ENCODE results near the gene ZXDB.
"Not testable (repeated sequence)": the region's sequence is repeated elsewhere in the genome, so short reads cannot be mapped to it uniquely, and the experiment has no call there.

Gene ZXDB

DNA sequence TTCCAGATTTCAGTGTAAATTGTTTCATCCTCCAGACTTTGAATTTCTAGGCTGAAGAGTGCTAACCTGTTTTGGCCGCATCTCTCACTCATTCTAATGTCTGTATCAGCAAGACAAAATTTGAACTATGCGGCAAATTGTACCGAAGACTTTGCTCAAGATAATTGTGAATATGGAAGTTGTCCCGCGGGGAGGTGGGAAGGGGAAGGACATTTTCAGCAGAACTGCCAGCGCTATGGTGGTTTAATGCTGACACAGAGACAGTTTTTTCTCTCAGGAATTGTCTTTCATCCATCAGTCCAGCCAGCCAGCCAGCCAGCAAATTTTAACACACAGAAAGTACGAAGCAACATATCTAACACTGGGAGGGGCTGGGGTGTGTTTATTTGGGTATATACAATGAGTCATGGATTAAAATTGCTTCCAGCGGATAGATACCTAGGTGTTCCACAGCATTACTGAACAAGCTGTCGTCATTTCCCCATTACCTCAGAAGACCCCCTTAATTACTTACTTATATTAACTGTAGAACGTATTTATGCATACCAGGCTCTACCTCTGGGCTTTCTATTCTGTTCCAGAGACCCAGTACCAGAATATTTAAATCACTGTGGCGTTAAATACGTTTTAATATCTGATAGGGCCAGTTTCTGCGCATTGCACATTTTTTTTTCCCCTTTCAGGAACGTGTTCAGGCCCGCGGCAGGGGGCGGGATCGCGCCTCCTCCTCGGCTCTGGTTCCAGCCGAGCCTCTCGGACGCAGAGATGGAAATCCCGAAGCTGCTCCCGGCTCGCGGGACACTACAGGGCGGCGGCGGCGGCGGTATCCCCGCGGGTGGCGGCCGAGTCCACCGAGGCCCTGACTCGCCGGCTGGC lies at the start of gene ZXDB:
TSS of gene ZXDB (plus strand) at position 728 of the 876 bp plus-strand sequence. CDS start at position 766, 38 bp downstream.
- DNase-seq: not testable (repeated sequence)

DNA sequence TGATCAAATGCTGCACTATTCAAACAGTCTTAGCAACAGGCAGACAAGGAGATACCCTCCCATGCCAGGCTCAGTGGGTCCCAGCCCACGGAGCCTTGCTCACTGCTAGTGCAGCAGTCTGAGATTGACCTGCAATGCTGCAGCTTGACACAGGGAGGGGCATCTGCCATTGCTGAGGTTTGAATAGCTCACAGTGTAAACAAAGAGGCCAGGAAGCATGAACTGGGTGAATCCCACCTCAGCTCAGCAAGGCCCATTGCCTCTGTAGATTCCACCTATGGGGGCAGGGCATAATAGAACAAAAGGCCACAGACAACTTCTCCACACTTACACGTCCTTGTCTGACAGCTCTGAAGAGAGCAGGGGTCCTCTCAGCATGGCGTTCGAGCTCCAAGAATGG lies 26.6 kb upstream of the ZXDB start:
- DNase-seq: no peak

DNA sequence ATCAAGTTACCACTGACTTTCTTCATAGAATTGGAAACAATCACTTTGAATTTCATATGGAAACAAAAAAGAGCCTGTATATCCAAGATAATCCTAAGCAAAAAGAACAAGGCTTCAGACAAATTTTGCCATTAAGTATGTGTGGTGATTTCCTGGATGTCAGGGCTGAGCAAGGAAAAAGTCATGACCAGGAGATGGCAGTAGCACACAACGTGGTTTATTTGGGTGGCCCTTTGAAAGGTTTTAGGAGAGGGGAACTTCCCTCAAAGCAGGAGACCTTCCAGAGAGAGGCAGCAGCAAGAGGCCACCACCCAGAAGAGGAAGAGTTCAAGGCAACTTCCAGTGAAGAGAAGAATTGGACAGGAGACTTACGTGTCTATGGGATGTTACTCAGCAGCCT lies 18.1 kb upstream of the ZXDB start:
- DNase-seq: no peak

- not testable (repeated sequence) for DNase-seq
Measured at GRCh38 chrX:57582948-57583347, 8.9 kb upstream of the ZXDB start.

DNA sequence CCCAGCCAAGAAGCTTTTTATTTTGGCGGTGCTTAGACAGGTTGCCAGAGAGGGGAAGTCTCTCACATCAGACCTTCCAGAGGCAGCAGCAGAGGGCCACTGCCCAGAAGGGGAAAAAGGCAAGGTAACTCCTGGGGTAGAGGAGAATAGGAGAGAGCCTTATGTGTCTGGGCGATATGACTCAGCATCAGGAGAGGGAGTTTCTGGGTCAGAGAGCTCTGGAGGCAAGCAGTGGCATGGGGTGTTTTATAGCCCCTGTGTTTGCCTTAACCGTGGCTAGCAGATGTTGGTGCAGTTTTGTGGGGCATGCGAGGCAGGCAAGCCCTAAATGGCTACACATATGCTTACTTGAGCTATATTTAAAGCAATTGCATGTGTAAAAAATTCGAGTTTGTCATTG lies 8.3 kb upstream of the ZXDB start:
- DNase-seq: no peak

GRCh38 chrX:57586360-57586759 lies 5.5 kb upstream of the ZXDB start:
- no peak for DNase-seq

DNA sequence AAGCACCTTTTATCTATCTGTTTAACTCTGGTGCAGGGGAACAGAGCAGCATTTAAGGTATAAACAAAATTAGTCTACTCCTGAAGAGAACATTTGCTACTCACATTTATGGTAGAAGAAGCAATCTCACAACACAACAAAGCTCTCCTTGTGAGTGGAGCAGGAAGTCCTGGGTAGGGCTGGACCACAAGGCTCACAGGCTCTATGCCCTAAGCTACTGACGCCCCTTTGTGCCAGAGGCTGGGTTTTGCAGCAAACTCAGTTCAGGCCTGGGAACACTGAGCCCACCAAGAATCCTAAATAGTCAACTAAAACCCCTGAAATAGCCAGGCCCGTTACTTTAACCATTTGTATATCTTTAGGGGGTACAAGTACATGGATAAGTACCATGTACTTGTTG lies 4.7 kb upstream of the ZXDB start:
- DNase-seq: no peak

DNA sequence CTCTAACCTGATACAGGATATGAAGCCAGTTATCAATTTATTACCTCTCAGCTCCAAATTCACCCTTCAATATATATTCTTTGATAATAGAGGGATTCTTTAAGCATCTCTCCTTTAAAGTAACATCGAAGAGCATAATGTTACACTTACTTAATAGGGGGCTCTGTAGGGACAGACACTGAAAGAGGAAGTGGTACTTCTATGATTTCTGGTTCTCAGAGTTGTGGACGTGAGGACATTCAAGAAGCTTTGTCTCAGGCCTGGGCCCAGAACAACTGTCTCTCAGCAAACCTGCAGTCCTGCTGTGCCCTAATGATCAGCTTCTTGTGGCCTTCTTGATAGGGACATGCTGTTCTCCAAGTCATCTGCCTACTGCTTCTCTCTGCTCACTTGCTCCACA lies 4.2 kb upstream of the ZXDB start:
- DNase-seq: no peak

GRCh38 chrX:57592160-57592893 lies 516 bp downstream of the ZXDB start:
- peak; percentile 30 for DNase-seq

DNA sequence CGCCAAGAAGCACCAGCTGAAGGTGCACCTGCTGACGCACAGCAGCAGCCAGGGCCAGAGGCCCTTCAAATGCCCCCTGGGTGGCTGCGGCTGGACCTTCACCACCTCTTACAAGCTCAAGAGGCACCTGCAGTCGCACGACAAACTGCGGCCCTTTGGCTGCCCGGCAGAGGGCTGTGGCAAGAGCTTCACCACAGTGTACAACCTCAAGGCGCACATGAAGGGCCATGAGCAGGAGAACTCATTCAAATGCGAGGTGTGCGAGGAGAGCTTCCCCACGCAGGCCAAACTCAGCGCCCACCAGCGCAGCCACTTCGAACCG lies 1.0 kb downstream of the ZXDB start:
- DNase-seq: peak; percentile 27

DNA sequence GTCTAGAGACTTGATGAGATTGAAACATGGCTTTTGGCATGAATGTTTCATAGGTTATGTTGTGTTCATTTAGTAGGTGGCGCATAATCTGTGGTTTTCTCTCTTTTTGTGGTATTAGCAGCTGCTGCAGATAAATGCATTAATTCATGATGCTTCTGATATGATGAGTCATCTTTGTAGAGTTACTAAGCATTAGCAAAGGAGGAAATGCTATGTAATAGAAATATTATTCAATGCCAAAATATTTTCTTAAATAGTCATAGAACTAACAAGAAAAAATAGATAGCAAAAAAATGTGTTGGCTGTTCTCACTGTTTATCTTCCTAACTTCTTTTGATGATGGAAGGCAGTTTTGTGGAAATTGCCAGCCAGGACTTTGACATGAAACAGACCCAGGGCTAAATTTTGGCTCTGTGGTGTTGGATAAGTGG lies 3.6 kb downstream of the ZXDB start:
- DNase-seq: no peak

DNA sequence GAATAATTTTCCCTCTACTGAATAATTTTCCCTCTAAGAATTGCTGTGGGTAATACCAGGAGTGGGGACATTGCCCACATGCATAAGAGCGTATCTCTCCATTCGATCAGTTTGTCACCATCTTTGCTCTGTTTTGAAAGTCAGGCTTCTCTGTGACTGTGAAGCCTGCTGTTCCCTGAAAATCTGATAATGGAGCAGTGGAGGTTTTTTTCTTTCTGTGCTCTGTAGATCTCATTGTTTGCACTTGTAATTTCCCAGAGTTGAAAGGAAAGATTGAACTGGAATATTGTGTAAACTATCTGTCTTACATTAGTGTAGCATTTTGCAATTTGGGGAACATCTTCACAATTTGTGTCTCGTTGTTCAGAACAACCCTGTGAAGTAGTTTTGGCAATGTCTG lies 4.3 kb downstream of the ZXDB start:
- no peak for DNase-seq

DNA sequence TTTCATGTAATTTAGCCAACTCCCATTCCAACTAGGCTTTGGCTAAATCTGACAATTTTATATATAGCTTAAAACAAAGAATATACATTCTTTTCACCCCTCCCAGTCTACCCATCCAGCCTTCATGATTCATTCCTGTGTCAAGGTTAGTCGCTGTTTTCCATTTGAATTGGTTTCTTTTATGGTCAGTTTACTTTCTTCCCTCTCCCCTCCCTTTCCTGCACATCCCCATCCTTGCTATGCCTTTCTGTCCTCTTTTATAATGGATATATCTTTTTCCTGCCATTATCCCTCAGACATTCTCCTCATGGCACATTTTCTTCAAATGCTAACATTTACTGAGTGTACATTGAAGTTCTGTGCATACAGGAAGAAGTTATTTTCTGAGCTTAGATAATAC lies 4.7 kb downstream of the ZXDB start:
- DNase-seq: no peak

- DNase-seq: no peak
Measured at GRCh38 chrX:57607295-57608187, 15.7 kb downstream of the ZXDB start.

- not testable (repeated sequence) for DNase-seq
Measured at GRCh38 chrX:57613351-57613750, 21.5 kb downstream of the ZXDB start.

DNA sequence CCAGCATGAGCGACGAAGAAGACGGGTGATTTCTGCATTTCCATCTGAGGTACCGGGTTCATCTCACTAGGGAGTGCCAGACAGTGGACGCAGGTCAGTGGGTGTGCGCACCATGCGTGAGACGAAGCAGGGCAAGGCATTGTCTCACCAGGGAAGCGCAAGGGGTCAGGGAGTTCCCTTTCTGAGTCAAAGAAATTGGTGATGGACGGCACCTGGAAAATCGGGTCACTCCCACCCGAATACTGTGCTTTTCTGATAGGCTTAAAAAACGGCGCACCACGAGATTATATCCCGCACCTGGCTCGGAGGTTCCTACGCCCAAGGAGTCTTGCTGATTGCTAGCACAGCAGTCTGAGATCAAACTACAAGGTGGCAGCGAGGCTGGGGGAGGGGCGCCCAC lies 37.6 kb downstream of the ZXDB start:
- not testable (repeated sequence) for DNase-seq

GRCh38 chrX:57640674-57641016 lies 48.8 kb downstream of the ZXDB start:
- DNase-seq: no peak

DNA sequence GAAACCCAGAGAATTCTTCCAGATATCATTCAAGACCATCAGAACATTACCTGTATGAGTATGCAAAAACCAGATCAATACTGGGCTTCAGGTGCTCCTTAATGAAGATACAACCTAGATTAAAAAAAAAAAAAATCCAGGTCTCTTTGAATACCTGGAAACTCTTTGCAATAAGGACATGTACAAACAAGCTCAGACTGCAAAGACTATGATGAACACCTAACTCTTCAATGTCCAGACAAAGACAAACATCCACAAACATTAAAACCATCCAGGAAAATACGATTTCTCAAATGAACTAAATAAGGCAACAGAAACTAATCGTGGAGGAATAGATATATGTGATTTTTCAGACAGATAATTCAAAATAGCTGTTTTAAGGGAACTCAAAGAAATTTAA lies 49.5 kb downstream of the ZXDB start:
- DNase-seq: no peak

GRCh38 chrX:57643698-57644097 lies 51.9 kb downstream of the ZXDB start:
- no peak for DNase-seq

DNA sequence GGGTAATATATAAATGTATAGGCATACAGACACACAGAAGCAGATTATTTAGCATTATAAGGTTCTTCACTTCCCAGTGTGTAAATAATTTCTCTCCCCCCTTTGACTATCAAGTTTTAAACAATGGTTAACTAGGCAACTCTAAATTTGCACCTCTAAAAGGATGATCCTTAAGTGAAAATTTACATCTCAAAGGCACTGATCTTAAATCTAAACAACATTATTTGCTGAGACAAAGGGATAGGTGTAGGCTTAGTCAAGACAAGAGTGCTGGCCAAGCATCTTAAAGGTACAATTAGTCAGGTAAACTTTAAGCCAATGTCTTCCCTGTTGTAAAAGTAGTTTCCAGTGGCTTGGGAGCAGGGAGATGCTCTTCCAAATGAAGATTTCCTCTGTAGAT lies 55.2 kb downstream of the ZXDB start:
- no peak for DNase-seq

Data from CD4-positive, alpha-beta T cell treated with Interferon gamma for 1 hour (primary cell).